ENCODE data around the gene NMRK2. TPM values are rescaled to one million over a fixed set of nuclear protein-coding genes. Genes with fewer than 3 reads are reported as not detected.

Gene NMRK2
- total RNA-seq, 1 experiment from 2014 or later = 61.9 TPM

- no peaks in the 10 kb centered on the region for H3K4me1 Mint-ChIP-seq
- H3K27ac Mint-ChIP-seq = no peak overlapping the region
- no peak for TF ChIP-seq MLX (CRISPR knock-in tag; IDR thresholded peaks at IDR 0.05)
- TF ChIP-seq ZNF423 (CRISPR knock-in tag; IDR thresholded peaks at IDR 0.05) = no peak
- TF ChIP-seq TCF7 (CRISPR knock-in tag; IDR thresholded peaks at IDR 0.05; ENCODE audit: low read depth) = no peak
- no peak for TF ChIP-seq FOXJ3 (CRISPR knock-in tag; IDR thresholded peaks at IDR 0.05; ENCODE audit: borderline replicate concordance)
- TF ChIP-seq ZNF138 (CRISPR knock-in tag; conservative IDR thresholded peaks at IDR 0.05) = no peak
- no peak for TF ChIP-seq FOXP4 (CRISPR knock-in tag; IDR thresholded peaks at IDR 0.05)
- TF ChIP-seq HMGA2 (CRISPR knock-in tag; IDR thresholded peaks at IDR 0.05) = no peak
- TF ChIP-seq CDX4 (CRISPR knock-in tag; IDR thresholded peaks at IDR 0.05; ENCODE audit: borderline replicate concordance) = no peak
- no peak for TF ChIP-seq SMAD3 (CRISPR knock-in tag; IDR thresholded peaks at IDR 0.05; ENCODE audit: borderline replicate concordance)
- POLR2A ChIA-PET = interaction anchor here (0.9 kb wide), 1 partner anchor 86 kb away, joined by 3 read pairs; no protein-coding TSS in a partner anchor
- H3K36me3 Mint-ChIP-seq = peaks cover 20% of the 10 kb centered on the region
- no peak for DNase-seq (ENCODE audit: low spot score)
- H3K4me3 Mint-ChIP-seq = no peak overlapping the region
- CTCF ChIA-PET = no interaction called here
- no peaks in the 10 kb centered on the region for H3K27me3 Mint-ChIP-seq (ENCODE audit: low read depth)
- H3K9me3 Mint-ChIP-seq = peaks cover 13% of the 10 kb centered on the region
- ATAC-seq = no peak
Observed at GRCh38 chr19:3899531-3900294, 33.2 kb upstream of the NMRK2 start.

- ChIA-PET POLR2A (no interaction called here), CTCF (no interaction called here)
- no peaks in the 10 kb centered on the region for H3K27me3 Mint-ChIP-seq (ENCODE audit: low read depth)
- H3K9me3 Mint-ChIP-seq = peaks cover 13% of the 10 kb centered on the region
- H3K4me1 Mint-ChIP-seq = no peaks in the 10 kb centered on the region
- no peak for DNase-seq (ENCODE audit: low spot score)
- H3K36me3 Mint-ChIP-seq = peaks cover 20% of the 10 kb centered on the region
- H3K27ac Mint-ChIP-seq = no peak overlapping the region
- no peak overlapping the region for H3K4me3 Mint-ChIP-seq
- TF ChIP-seq MXD4 (CRISPR knock-in tag; IDR thresholded peaks at IDR 0.05; ENCODE audit: borderline replicate concordance) (no peak), OVOL2 (CRISPR knock-in tag; IDR thresholded peaks at IDR 0.05; ENCODE audit: borderline replicate concordance) (no peak)
- no peak for ATAC-seq
Observed at GRCh38 chr19:3902317-3902973, 30.4 kb upstream of the NMRK2 start.

GRCh38 chr19:3904233-3904632, 28.6 kb upstream of the NMRK2 start:
- no peak for ATAC-seq
- no peak for DNase-seq (ENCODE audit: low spot score)
- Mint-ChIP-seq H3K4me1 (no peaks in the 10 kb centered on the region), H3K9me3 (peaks cover 2% of the 10 kb centered on the region), H3K4me3 (no peak overlapping the region), H3K27me3 (ENCODE audit: low read depth) (no peaks in the 10 kb centered on the region), H3K36me3 (peaks cover 8% of the 10 kb centered on the region), H3K27ac (no peak overlapping the region)
- CTCF ChIA-PET = no interaction called here
- POLR2A ChIA-PET = no interaction called here
- TF ChIP-seq GABPB1 (CRISPR knock-in tag; IDR thresholded peaks at IDR 0.05) = no peak
- TF ChIP-seq ATF3 (CRISPR knock-in tag; conservative IDR thresholded peaks at IDR 0.05) = no peak
- no peak for TF ChIP-seq JUN (CRISPR knock-in tag; IDR thresholded peaks at IDR 0.05)
- no peak for TF ChIP-seq FOXJ3 (CRISPR knock-in tag; IDR thresholded peaks at IDR 0.05; ENCODE audit: borderline replicate concordance)
- no peak for TF ChIP-seq NR1H2 (CRISPR knock-in tag; IDR thresholded peaks at IDR 0.05)
- TF ChIP-seq PRRX2 (CRISPR knock-in tag; IDR thresholded peaks at IDR 0.05) = no peak
- TF ChIP-seq HMGA2 (CRISPR knock-in tag; IDR thresholded peaks at IDR 0.05) = no peak
- TF ChIP-seq E2F5 (CRISPR knock-in tag; IDR thresholded peaks at IDR 0.05) = no peak
- TF ChIP-seq GTF2I (CRISPR knock-in tag; conservative IDR thresholded peaks at IDR 0.05) = no peak
- TF ChIP-seq SMAD3 (CRISPR knock-in tag; IDR thresholded peaks at IDR 0.05; ENCODE audit: borderline replicate concordance) = no peak
- no peak for TF ChIP-seq TCF7 (CRISPR knock-in tag; IDR thresholded peaks at IDR 0.05; ENCODE audit: low read depth)
- TF ChIP-seq ELF4 (CRISPR knock-in tag; IDR thresholded peaks at IDR 0.05; ENCODE audit: low read depth) = no peak
- no peak for TF ChIP-seq USF2 (CRISPR knock-in tag; IDR thresholded peaks at IDR 0.05)
- TF ChIP-seq ATF1 (CRISPR knock-in tag; IDR thresholded peaks at IDR 0.05) = no peak
- no peak for TF ChIP-seq ZNF263 (CRISPR knock-in tag; IDR thresholded peaks at IDR 0.05; ENCODE audit: low read depth)
- TF ChIP-seq ZBTB43 (CRISPR knock-in tag; IDR thresholded peaks at IDR 0.05) = no peak
